ENCODE results near the gene SSR1. TPM values are rescaled to one million over a fixed set of nuclear protein-coding genes. Genes with fewer than 3 reads are reported as not detected.

SSR1 gene
- total and polyA plus RNA-seq, 2 of the 13 experiments (the other 11 are each of a cell fraction or from before 2014, with no cell fraction given): 203 to 243 TPM

- TF ChIP-seq ZNF136 (CRISPR knock-in tag; IDR thresholded peaks at IDR 0.05; ENCODE audit: low read depth) (no peak), YY1 (IDR thresholded peaks at IDR 0.05; ENCODE audit: insufficient read depth, insufficient replicate concordance, low read depth, low read length) (no peak), ZNF276 (CRISPR knock-in tag; IDR thresholded peaks at IDR 0.05; ENCODE audit: low read depth) (no peak), NR2F2 (IDR thresholded peaks at IDR 0.05; ENCODE audit: borderline replicate concordance, low read depth) (no peak)
Measured at GRCh38 chr6:7282097-7282906, 30.7 kb downstream of the SSR1 start (continued).

- FAIRE-seq (no peak), DNase-seq (ENCODE audit: low spot score) (no peak), ATAC-seq (no peak)
- in situ Hi-C loops (cut with HindIII; ENCODE audit: extremely low pct_ligation_motif_present, low pct_unique_long_range_greater_than_20kb) (no loop called here), intact Hi-C loops (cut with micrococcal nuclease; ENCODE audit: unreplicated experiment) (loop anchor here (1.0 kb wide), 3 partner anchors 63 to 339 kb away; no protein-coding TSS in a partner anchor)
- Histone ChIP-seq H3K4me1 (ENCODE audit: insufficient read depth, low read length) (peaks cover 11% of the 10 kb centered on the region), H3K4me3 (replicated peaks in 1 of 3; ENCODE audit: insufficient read depth in 1 of 3, low read depth in 2 of 3, low read length in 3 of 3) (no peak overlapping the region), H3K79me2 (ENCODE audit: insufficient read depth, low read length) (no peaks in the 10 kb centered on the region), H4K20me1 (ENCODE audit: insufficient read depth, low read length) (no peaks in the 10 kb centered on the region), H3K27me3 (ENCODE audit: control insufficient read depth in 1 of 2, insufficient read depth in 2 of 2, low read length in 2 of 2) (no peaks in the 10 kb centered on the region), H3K9ac (ENCODE audit: insufficient read depth, low read depth, low read length) (no peak overlapping the region), H3K36me3 (replicated peaks in 1 of 2; ENCODE audit: control insufficient read depth in 1 of 2, insufficient read depth in 2 of 2, low read length in 2 of 2) (no peaks in the 10 kb centered on the region), H2AFZ (ENCODE audit: low read length) (no peak overlapping the region), H3K9me3 (ENCODE audit: low read length) (no peaks in the 10 kb centered on the region), H3K27ac (ENCODE audit: extremely low read length, insufficient read depth, low read length) (no peak overlapping the region), H3K4me2 (ENCODE audit: low read depth, low read length) (no peak overlapping the region)
- ChIA-PET POLR2A (no interaction called here), CTCF (ENCODE audit: low intra/inter-chr PET ratio, low total read pairs) (interaction anchor here (1.0 to 2.9 kb wide), 6 partner anchors 60 to 600 kb away, joined by 3 to 25 read pairs (median 6); partner anchors contain the start of genes CAGE1 and RIOK1)
- BruUV-seq (replicated peaks): no TSS peak
- WGBS (ENCODE audit: low lambda C conversion rate): 55% methylated on average over 7 of the region's 7 CpGs
- TF ChIP-seq PAWR (CRISPR knock-in tag; IDR thresholded peaks at IDR 0.05; ENCODE audit: borderline replicate concordance): no peak
- TF ChIP-seq GTF3A (CRISPR knock-in tag; conservative IDR thresholded peaks at IDR 0.05): no peak
- no peak for TF ChIP-seq HINFP (CRISPR knock-in tag; IDR thresholded peaks at IDR 0.05; ENCODE audit: low read depth)
- no peak for TF ChIP-seq KDM2A (CRISPR knock-in tag; IDR thresholded peaks at IDR 0.05; ENCODE audit: borderline replicate concordance, low read depth)
- TF ChIP-seq ZBTB46 (CRISPR knock-in tag; IDR thresholded peaks at IDR 0.05; ENCODE audit: borderline replicate concordance): no peak
- no peak for TF ChIP-seq ZMYM4 (CRISPR knock-in tag; IDR thresholded peaks at IDR 0.05)
- no peak for TF ChIP-seq ZNF761 (CRISPR knock-in tag; conservative IDR thresholded peaks at IDR 0.05)
- no peak for TF ChIP-seq ZNF639 (CRISPR knock-in tag; conservative IDR thresholded peaks at IDR 0.05)
- no peak for TF ChIP-seq HMGA1 (CRISPR knock-in tag; conservative IDR thresholded peaks at IDR 0.05)
Measured at GRCh38 chr6:7276199-7276524, 36.8 kb downstream of the SSR1 start.
